ENCODE results near the gene PRRX2.

GRCh38 chr9:129672702-129673101 lies 7.3 kb downstream of the PRRX2 start:
- TF ChIP-seq CTCF (IDR thresholded peaks at IDR 0.05) = no peak
- TF ChIP-seq POLR2A (IDR thresholded peaks at IDR 0.05) = no peak
